Endodermal cell (in vitro differentiated cells): Measurements from ENCODE around the gene LIMS2. TPM values are rescaled to one million over a fixed set of nuclear protein-coding genes. Genes with fewer than 3 reads are reported as not detected.

ENCODE experiments used
- DNase-seq: peaks from one replicate; pipeline ENCODE4 v3.0.0-alpha.2; 2017
- H3K27ac ChIP-seq: 2 replicates; pipeline ENCODE4 v1.5.1; 2013; ENCODE audit warnings: mild to moderate bottlenecking, low read depth, low read length, moderate library complexity
- H3K27me3 ChIP-seq: 2 replicates; pipeline ENCODE4 v1.6.1; 2013; ENCODE audit warnings: mild to moderate bottlenecking, low read length, moderate library complexity; ENCODE audit not compliant: insufficient read depth, control insufficient read depth, poor library complexity, severe bottlenecking
- H3K36me3 ChIP-seq: 2 replicates; pipeline ENCODE4 v1.7.0; 2013; ENCODE audit warnings: mild to moderate bottlenecking, low read length, moderate library complexity; ENCODE audit not compliant: control insufficient read depth, insufficient read depth
- H3K4me1 ChIP-seq: one replicate; pipeline ENCODE4 v1.7.0; 2013; ENCODE audit warnings: low read length; ENCODE audit not compliant: control insufficient read depth, insufficient read depth
- H3K4me3 ChIP-seq: 2 replicates; pipeline ENCODE4 v1.5.1; 2013; ENCODE audit warnings: mild to moderate bottlenecking, low read length, moderate library complexity
- H3K9ac ChIP-seq: 2 replicates; pipeline ENCODE4 v1.6.1; 2013; ENCODE audit warnings: mild to moderate bottlenecking, low read length, moderate library complexity; ENCODE audit not compliant: poor library complexity, severe bottlenecking; ENCODE audit errors: extremely low read depth
- H3K9me3 ChIP-seq: 2 replicates; pipeline ENCODE4 v1.6.1; 2013; ENCODE audit warnings: mild to moderate bottlenecking, low read length, moderate library complexity; ENCODE audit not compliant: control insufficient read depth
- H3K27ac Mint-ChIP-seq: 2 replicates; pipeline ENCODE4 v1.8.0; 2020; ENCODE audit warnings: mixed read lengths
- H3K27me3 Mint-ChIP-seq: 2 replicates; pipeline ENCODE4 v1.8.0; 2021; ENCODE audit warnings: mild to moderate bottlenecking, mixed read lengths; ENCODE audit not compliant: insufficient read depth
- H3K36me3 Mint-ChIP-seq: 2 replicates; pipeline ENCODE4 v1.8.0; 2020; ENCODE audit warnings: low read depth, mixed read lengths
- H3K4me1 Mint-ChIP-seq: 2 replicates; pipeline ENCODE4 v1.8.0; 2020; ENCODE audit warnings: mixed read lengths
- H3K4me3 Mint-ChIP-seq: 2 replicates; pipeline ENCODE4 v1.8.0; 2020; ENCODE audit warnings: mild to moderate bottlenecking, moderate library complexity, mixed read lengths
- H3K9me3 Mint-ChIP-seq: 2 replicates; pipeline ENCODE4 v1.8.0; 2020; ENCODE audit warnings: mild to moderate bottlenecking, mixed read lengths
- WGBS, 2 experiments: methylation state at CpG; one replicate each; pipeline versions ENCODE4 v1.1.5 to v1.1.7; 2013; ENCODE audit warnings: missing lambda C conversion rate in 2 of 2, mixed read lengths in 1 of 2; ENCODE audit not compliant: insufficient coverage in 1 of 2, insufficient read length in 1 of 2; 5-methylcytosine and 5-hydroxymethylcytosine counted together
- total RNA-seq, 2 donors: library from RNA; stranded (reverse); fragmentation: NEBNext Ultra II Directional in 1 of 2; extraction: Animal tissue kit (Norgen Biotek cat#: 25700) in 1 of 2; gene quantifications; 2 replicates in 1 of 2; 3 replicates in 1 of 2; pipeline ENCODE4 v1.2.1, GENCODE V29; 2021
- TF ChIP-seq, protein P1 (sequence below): fragments of 200-600 bp; sonication (generic); conservative IDR thresholded peaks from 2 replicates; pipeline ENCODE4 v1.5.0; 2021; ENCODE audit warnings: antibody characterized with exemption, mild to moderate bottlenecking

Gene LIMS2
- total RNA-seq, 2 donors from 2014 or later = 3.9 to 9.8 TPM

DNA sequence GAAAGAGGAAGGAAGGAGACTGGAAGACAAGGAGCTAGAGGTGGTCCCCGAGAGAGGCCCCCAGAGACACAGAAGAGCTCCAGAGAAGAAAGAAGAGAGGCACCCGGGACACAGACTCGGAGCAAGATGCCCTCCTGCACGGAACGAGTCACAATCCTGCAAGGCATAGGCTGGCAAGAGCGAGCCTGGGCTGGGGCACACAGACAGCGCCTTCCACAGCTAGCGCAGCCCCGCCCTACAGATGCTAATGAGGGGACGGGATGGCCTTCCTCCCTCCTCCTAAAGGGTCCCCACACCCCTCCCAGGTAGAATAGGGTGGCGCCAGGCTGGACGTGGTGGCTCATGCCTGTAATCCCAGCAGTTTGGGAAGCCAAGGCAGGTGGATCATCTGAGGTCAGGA is 49.2 kb downstream of the LIMS2 start:
- 72 to 86% methylated on average over 7 to 12 of the region's 12 CpGs for WGBS, 2 experiments
- Mint-ChIP-seq H3K27me3 (no peaks in the 10 kb centered on the region), H3K9me3 (no peaks in the 10 kb centered on the region), H3K36me3 (no peaks in the 10 kb centered on the region), H3K4me3 (no peak overlapping the region), H3K27ac (no peak overlapping the region), H3K4me1 (peaks cover 5% of the 10 kb centered on the region)
- no peaks in the 10 kb centered on the region for H3K27me3 ChIP-seq
- no peaks in the 10 kb centered on the region for H3K36me3 ChIP-seq
- H3K27ac ChIP-seq = no peak overlapping the region
- no peaks in the 10 kb centered on the region for H3K4me1 ChIP-seq
- TF ChIP-seq, protein P1, sequence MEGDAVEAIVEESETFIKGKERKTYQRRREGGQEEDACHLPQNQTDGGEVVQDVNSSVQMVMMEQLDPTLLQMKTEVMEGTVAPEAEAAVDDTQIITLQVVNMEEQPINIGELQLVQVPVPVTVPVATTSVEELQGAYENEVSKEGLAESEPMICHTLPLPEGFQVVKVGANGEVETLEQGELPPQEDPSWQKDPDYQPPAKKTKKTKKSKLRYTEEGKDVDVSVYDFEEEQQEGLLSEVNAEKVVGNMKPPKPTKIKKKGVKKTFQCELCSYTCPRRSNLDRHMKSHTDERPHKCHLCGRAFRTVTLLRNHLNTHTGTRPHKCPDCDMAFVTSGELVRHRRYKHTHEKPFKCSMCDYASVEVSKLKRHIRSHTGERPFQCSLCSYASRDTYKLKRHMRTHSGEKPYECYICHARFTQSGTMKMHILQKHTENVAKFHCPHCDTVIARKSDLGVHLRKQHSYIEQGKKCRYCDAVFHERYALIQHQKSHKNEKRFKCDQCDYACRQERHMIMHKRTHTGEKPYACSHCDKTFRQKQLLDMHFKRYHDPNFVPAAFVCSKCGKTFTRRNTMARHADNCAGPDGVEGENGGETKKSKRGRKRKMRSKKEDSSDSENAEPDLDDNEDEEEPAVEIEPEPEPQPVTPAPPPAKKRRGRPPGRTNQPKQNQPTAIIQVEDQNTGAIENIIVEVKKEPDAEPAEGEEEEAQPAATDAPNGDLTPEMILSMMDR = no peak
- H3K4me3 ChIP-seq = no peak overlapping the region
- no peak overlapping the region for H3K9ac ChIP-seq
- no peaks in the 10 kb centered on the region for H3K9me3 ChIP-seq
- no peak for DNase-seq

DNA sequence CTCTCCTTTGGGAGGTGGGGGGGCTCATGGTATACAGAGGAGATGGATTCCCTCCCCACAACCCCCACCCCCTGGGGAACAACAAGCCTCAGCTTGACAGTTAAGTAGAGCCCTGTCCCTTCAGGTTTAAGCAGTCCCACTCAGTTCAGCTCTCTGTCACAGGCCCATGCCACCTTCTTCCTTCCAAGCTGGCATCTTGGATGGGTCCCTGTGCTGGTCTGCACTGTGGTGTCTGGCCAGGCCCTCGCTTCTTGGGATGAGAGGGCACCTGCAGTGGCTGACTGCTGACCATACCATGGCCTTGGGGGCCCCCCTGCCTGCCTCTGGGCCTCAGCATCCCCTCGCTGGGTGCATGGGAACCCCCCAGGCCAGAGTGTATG is 49.8 kb downstream of the LIMS2 start:
- H3K27ac Mint-ChIP-seq = no peak overlapping the region
- Histone ChIP-seq H3K27me3 (no peaks in the 10 kb centered on the region), H3K4me1 (no peaks in the 10 kb centered on the region), H3K36me3 (no peaks in the 10 kb centered on the region), H3K4me3 (no peak overlapping the region), H3K9ac (no peak overlapping the region), H3K9me3 (no peaks in the 10 kb centered on the region), H3K27ac (no peak overlapping the region)
- no peak for DNase-seq
- WGBS, 2 experiments = 85 to 100% methylated on average over 1 to 2 of the region's 2 CpGs
- no peaks in the 10 kb centered on the region for H3K9me3 Mint-ChIP-seq
- peaks cover 5% of the 10 kb centered on the region for H3K4me1 Mint-ChIP-seq
- no peaks in the 10 kb centered on the region for H3K36me3 Mint-ChIP-seq
- H3K4me3 Mint-ChIP-seq = no peak overlapping the region
- no peaks in the 10 kb centered on the region for H3K27me3 Mint-ChIP-seq
- TF ChIP-seq, protein P1 = no peak

DNA sequence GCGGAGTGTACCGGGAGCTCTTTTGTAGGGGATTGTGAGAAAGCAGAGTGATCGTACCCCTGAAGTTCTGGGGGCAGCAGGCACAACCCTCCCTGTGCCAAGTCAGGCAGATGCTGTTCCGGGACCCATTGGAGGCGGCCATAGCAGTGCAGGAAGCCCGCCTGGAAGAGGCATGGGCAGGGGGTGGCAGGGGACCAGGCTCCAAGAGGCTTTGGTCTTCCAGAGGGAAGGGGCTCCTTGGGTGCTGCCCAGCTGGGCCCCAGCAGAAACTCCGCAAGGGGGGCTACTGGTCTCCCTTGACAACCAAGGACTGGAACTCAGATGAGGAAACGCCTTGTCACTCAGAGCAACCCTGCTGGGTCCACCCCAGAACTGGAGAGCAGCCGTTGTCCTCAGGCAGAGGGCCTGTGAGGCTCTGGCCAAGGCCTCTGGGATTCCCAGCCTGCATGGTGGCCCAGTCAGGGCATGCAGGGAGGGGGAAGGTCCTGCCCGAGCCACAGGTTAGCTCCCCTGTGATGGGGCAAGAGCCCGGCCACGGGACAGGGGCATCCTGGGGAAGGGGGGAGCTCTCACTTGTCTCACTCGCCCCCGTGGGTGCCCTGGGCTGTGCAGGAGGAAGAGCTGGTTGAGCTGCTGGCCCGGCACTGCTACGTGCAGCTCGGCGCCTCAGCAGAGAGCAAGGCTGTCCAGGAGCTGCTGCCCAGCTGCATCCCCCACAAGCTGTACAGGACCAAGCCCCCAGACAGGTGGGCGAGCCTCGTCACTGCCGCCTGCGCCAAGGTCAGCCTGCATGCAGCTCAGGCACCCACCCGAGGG is 50.4 kb downstream of the LIMS2 start:
- Mint-ChIP-seq H3K4me3 (no peak overlapping the region), H3K4me1 (peaks cover 5% of the 10 kb centered on the region), H3K9me3 (no peaks in the 10 kb centered on the region), H3K27me3 (no peaks in the 10 kb centered on the region), H3K27ac (no peak overlapping the region), H3K36me3 (no peaks in the 10 kb centered on the region)
- no peaks in the 10 kb centered on the region for H3K4me1 ChIP-seq
- peak; percentile 47 for DNase-seq
- H3K27me3 ChIP-seq = no peaks in the 10 kb centered on the region
- H3K36me3 ChIP-seq = no peaks in the 10 kb centered on the region
- no peak overlapping the region for H3K27ac ChIP-seq
- no peak overlapping the region for H3K4me3 ChIP-seq
- no peak overlapping the region for H3K9ac ChIP-seq
- TF ChIP-seq, protein P1 = no peak
- WGBS, 2 experiments = 87 to 93% methylated on average over 9 to 21 of the region's 23 CpGs
- no peaks in the 10 kb centered on the region for H3K9me3 ChIP-seq
